Measurements from ENCODE around the gene THSD4.
"Not testable (repeated sequence)": the region's sequence is repeated elsewhere in the genome, so short reads cannot be mapped to it uniquely, and the experiment has no call there.

THSD4 gene

DNA sequence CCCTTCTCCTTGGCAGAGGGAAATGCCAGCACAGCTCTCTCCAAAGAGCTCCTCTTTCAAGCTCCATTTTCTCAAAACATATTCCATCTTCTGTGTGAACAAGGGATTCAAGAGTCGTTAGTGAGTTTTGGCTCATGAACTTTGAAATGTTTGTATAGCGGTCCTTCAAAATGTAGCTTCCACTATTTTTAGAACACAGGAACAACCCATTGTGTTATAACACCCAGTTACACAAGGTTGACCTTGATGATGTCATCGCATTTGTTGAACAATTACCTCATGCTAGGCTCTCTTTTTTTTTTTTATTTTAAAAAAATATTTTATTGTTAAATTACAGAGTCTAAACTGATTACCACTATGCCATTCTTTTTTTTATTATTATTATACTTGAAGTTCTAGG lies 251.7 kb downstream of the THSD4 start:
- no peak for DNase-seq (ENCODE audit: low read depth in 1 of 2, low spot score in 1 of 2)

DNA sequence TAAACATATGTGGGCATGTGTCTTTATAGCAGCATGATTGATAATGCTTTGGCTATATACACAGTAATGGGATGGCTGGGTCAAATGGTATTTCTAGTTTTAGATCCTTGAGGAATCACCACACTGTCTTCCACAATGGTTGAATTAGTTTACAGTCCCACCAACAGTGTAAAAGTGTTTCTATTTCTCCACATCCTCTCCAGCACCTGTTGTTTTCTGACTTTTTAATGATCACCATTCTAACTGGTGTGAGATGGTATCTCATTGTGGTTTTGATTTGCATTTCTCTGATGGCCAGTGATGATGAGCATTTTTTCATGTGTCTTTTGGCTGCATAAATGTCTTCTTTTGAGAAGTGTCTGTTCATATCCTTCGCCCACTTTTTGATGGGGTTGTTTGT lies 252.5 kb downstream of the THSD4 start:
- not testable (repeated sequence) for DNase-seq (ENCODE audit: low read depth in 1 of 2, low spot score in 1 of 2)

DNA sequence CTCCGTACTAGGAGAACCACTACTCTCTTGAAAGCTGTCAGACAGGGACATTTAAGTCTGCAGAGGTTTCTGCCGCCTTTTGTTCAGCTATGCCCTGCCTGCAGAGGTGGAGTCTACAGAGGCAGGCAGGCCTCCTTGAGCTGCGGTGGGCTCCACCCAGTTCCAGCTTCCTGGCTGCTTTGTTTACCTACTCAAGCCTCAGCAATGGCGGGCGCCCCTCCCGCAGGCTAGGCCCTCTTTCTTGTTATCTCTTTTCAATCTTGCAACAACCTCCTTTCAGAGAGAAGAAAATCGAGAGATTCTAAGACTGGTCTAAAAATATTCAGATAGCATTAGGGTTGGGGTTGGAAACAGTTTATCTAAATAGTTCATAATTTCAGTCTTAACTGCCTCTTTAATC lies 257.5 kb downstream of the THSD4 start:
- not testable (repeated sequence) for DNase-seq (ENCODE audit: low read depth in 1 of 2, low spot score in 1 of 2)

DNA sequence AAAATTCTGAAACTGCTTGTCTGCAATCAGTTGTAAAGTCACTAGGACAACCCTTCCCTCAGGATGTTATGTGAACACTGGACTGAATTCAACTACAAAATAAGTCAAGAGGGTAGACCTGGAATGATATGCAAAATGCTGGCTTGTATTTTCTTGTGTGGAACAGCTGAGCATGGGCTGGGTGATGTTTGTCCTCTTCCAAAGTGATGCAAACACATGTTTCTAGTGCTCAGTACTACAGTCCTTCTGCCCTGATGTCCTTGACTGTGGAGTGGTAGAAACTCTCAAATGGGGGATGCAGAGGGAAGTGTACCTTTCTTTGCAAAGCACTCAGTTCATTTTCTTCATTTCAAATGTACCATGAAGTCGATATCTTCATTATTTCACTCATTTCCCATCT lies 258.6 kb downstream of the THSD4 start:
- DNase-seq (ENCODE audit: low read depth in 1 of 2, low spot score in 1 of 2): no peak

DNA sequence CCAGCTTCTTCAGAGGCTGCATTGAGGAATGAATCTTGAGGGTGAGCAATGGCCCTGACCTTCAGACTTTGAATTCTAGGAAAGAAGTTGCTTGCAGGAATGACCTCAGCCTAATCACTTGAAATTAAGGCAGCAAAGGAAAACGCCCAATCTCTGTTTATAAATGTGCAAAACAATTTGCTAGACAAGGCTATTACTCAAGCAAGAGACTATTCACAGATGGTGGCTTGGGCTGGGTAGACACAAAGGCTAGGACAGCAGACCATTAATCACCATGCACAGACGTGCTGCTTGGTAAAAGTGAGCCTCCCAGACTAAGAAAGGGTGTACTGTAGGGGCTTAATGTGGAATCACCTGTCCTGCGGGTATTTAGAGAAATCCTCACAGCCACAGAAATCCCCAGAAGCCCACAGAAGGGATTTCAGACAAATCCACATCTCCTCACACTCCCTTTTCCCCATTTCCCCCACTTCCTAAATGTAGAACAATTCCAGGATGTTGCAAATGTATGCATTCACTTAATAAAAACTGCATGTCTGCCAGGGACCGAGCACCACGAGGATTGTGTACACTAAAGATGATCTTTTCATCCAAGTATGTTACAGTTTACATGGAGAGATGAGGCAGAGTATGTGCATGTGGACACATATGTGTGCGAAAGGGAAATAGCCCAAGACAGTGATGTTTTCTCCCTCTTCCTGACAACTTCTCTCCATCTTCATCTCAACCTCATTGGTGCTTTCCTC lies 259.5 kb downstream of the THSD4 start:
- no peak for DNase-seq (ENCODE audit: low read depth in 1 of 2, low spot score in 1 of 2)

DNA sequence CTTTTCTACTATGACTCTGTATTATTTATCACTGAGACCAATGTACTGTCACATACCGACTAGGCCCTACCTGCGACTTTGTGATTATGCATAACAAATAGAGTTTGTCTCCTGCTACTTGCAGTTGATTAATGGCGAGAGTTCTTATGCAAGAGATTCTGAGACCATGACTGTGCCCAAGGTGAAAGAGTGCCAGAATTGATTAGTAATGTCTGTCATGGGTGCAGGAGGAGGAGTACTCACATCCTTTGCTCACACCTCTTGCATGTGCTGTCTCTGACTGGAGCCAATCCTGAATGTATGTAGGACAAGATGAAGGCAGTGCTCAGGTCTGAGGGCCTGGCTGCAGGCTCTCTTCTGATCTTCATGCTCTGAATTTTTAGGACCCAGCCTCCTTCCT lies 260.7 kb downstream of the THSD4 start:
- no peak for DNase-seq (ENCODE audit: low read depth in 1 of 2, low spot score in 1 of 2)

DNA sequence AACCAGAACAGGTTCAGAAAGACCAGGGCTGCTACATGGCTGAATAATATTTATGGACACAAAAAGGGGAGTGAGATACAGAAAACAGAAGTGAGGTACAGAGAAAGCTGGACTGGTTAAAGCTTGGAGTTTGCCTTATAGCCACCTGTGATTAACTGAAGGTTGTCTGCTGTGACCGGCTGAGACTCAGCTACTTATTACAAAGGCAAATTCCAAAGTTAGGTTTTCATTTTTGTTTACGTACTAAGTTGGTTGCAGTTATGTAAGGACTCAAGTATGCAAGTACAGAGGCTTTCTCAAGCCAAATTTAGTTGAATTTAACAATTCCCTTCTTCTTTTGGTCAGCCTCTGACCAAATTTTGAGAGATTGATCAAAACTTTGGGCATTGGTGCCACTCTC lies 264.6 kb downstream of the THSD4 start:
- no peak for DNase-seq (ENCODE audit: low read depth in 1 of 2, low spot score in 1 of 2)

DNA sequence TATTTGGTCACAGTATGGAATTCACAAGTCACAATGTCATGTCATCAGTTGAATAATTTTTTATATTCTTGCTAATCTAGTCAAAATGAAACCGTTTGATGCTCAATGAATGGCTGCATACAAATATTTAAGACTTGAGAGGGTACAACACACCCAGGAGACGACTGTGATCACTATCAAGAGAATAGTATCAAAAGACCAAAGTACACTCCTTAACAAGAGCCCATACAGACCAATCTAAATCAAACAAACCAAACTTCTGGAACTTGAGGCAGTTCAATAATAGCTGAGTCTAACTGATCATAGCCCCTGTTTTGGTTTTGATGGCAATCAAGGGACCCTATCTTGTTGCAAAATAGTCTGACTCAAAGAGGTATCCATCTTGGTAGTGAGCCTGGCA lies 265.1 kb downstream of the THSD4 start:
- no peak for DNase-seq (ENCODE audit: low read depth in 1 of 2, low spot score in 1 of 2)

DNA sequence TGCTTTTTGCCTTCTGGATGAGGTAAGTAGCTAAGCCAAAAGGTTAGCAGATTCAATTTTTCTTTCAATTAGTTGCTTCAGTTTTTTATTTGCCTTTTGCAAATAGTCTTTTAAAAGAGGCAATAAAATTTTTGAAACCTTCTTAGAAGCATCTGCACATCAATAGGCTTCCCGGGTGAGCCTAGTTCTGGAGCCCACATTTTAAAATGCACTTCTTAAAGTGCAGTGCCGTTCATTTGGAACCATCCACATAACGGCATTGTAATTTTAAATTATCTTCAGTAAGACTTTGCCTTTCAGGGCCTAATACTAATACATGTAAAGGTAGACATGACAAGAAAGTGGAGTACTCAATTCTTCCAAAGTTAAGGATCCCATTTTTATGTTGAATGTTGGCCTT lies 269.2 kb downstream of the THSD4 start:
- DNase-seq (ENCODE audit: low read depth in 1 of 2, low spot score in 1 of 2): no peak

DNA sequence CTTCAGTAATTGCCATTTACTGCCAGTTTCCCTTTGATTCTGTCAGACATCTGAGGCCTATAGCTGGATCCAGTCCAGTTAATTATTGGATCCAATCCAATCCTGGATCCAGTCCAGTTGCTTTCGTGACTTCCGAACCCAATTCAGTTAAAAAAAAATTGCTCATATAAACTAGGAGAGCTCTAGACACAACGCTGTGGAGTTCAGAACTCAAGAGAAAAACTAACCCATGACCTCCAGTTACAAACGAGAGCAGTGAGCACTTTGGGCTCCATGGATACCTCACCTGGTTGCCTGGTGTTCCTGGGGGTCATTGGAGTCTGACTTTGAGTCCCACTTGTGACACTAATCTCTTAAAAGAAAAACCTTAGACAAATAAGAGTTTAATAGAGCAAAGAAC lies 269.8 kb downstream of the THSD4 start:
- no peak for DNase-seq (ENCODE audit: low read depth in 1 of 2, low spot score in 1 of 2)

DNA sequence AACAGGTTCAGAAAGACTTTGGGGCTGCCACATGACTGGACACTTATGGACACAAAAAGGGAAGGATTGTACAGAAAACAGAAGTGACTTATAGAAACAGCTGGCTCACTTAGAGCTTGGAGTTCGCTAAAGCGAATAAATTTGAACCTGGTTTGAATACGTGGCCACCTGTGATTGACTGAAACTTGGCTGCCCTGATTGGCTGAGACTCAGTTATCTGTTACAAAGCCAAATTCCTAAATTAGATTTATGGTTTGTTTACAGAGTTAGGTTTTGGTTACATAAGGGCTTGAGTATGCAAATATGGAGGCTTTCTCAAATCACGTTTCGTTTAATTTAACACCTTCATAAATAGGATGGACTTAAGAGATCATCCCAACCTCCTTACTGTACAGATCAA lies 270.2 kb downstream of the THSD4 start:
- DNase-seq (ENCODE audit: low read depth in 1 of 2, low spot score in 1 of 2): no peak

DNA sequence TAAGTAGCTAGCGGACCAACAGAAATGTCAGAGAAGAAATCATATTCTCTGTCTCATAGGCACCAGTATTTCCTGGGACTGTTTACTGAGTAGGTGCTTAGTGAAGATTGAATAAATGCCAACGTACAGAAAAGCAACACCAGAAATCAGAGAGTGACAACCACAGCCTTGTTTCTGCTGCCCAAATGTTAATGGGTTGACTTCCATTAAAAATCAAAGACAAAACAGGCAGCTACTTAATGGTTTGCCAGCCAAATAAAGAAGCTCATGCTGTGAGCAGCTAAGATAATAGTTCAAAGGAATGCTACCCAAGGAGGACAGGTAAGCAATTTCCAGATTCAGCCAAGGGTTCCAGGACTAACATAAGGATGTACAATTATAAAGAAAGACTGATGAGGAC lies 270.7 kb downstream of the THSD4 start:
- no peak for DNase-seq (ENCODE audit: low read depth in 1 of 2, low spot score in 1 of 2)

DNA sequence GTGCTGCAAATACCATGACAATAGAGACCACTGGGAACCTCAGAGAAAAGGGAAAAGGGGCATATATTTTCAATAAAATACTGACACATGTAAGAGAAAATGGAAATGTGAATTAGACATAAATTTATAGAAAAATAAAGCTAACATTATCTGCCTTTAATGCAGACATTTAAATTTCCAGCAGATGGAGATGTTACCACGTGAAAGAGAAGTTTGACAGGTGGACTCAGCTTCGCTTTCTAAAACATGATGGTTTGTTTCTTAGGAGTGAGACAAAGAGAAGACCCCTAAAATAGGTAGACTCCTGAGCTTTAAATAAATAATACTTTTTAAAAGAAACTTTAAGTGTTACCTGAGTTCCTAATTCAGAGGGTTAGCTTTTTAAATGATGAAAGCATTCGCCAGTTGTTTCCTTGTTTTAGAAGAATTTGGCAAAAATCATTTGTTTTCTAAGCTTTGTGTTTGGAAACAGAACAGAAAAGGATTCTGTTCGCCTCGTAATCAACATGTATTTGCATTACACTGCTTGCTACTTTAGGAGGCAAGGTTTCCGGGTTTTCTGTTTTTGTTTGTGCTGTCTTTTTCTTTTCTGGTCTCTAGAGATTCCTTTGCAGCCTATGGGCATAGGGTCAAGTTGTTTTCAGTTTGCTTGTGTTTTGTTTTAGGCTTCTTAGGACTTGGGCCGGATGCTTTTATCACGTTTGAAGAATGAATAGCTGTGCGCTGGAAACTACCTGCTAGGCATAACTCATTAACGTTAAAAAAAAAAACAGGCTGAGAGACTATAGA lies 271.4 kb downstream of the THSD4 start:
- DNase-seq (ENCODE audit: low read depth in 1 of 2, low spot score in 1 of 2): no peak

DNA sequence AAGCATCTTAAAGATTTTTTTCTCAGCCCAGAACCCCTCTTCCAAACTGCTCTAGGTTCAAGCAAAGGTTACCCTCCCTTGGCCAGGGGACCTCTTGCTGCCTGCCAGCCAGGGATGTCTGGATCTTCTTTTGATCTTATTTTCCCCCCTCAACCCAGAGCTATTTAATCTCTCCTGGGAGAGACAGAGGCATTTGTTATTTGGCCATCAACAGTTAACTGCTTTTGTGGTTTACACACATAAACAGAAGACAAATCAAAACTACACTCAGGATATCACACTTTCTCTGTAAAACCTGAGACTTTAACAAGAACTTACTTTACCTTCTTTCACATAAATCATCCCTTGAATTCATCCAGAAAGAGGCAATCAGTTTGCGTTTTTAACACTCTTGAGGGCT lies 272.5 kb downstream of the THSD4 start:
- no peak for DNase-seq (ENCODE audit: low read depth in 1 of 2, low spot score in 1 of 2)

DNA sequence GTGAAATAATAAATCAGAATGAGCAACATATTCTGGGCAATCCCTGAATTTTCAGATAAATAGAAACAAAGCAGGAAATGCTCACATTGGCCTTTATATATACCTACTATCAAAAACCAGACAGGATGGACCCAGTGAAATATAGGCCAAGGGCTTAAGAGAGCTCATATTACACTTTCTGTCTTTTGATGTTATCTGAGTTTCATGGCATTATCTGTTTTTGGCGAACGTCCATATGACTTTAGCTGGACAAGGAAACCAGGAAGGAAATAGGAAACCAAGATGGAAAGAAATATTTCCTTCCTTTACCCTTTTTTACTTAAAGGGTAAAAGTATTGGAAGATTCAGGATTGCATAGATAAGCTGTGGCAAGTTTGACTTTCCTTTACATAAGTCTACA lies 274.8 kb downstream of the THSD4 start:
- DNase-seq (ENCODE audit: low read depth in 1 of 2, low spot score in 1 of 2): no peak

DNA sequence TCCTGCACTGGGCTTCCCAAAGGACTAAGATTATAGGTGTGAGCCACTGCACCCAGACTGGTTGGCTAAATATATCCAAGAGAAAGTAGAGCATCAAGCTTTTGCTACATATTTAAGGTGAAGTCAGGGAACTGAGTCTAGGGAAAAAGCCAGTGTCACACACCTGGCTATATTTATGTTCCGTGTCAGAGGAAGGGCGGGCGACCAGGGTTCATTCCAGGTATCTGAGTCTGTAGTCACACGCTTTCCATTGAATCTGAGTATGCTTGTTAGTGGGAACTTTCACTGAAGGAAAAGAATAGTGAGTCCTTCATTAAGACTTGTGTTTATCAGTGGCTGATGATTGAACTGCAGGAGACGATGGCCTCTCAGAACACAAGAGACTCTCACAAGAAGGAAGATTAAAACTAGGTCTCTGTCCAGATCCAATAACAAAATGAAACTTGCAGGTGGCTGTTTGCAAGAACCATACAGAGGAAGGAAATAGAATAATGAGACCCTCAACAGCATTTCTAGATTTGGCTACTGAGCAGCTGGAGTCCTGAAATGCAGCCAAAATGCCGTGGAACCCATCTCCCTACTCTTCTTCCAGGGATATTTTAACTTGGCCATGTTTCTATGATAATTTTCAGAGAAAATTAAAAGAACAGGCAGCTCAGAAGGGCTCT lies 276.3 kb downstream of the THSD4 start:
- no peak for DNase-seq (ENCODE audit: low read depth in 1 of 2, low spot score in 1 of 2)

DNA sequence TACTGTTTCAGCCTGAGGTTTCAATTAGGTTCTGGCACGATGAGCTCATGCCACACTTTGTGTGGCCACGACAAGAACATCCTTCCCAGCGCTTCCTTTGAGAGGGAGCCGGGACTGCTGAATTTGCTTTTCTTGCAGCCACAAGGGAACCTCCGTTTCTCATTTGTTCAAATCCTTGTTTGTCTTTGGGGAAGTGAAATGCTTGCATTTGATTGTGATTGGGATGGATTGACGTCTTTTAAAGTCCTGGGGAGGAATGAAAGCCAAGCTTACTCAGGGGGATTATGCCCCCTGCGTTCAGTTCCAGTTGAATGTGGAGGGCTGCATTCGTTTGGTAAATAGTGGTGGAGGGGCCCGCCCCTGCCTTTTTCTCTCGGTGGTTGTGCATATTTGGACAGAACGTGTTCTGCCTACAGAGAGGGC lies 277.6 kb downstream of the THSD4 start:
- DNase-seq (ENCODE audit: low read depth in 1 of 2, low spot score in 1 of 2): no peak

DNA sequence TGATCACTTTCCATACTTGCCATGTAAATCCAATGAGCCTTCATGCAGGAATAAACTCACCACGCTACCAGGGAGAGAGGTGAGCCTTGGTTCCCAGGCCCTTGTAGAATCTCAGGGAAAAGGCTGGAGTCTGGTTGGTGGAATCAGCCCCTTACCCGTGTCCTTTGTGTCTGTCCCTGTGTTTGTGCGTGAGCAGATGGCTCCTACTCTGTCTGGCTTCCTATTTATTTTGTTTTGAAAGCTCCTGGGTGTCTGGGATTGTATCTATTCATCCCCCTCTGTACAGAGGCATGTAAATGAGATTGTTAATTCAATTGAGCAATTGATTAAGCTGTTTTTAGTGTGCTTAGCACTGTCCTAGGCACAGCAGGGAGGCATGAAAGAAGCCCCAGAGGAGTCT lies 278.1 kb downstream of the THSD4 start:
- no peak for DNase-seq (ENCODE audit: low read depth in 1 of 2, low spot score in 1 of 2)

DNA sequence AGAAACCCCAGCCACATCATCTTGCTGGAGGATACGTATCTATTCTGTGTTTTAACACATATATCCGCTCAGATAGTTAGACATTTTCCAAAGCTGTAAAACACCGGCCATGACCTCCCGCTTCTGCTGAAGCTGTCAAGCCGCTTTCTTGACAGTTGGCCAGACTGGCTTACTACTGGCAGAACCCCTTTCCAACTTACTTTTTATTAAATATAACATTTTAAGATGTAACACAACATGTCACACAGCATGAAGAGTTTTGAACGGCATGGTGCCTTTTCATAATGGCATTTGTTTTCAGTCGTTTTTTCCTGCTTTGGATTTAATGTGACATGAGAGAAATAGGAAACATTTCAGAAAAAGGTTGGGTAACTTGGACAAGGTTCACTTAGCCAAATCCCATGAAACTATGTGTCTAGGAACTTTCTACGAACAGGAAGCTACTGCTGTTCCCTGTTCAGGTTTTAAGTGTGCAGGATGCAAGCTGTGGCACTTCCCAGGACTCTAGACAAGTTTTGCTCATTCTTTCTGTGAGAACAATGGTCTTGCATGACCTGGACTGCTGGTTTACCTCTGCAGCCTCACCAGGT lies 281.4 kb downstream of the THSD4 start:
- no peak for DNase-seq (ENCODE audit: low read depth in 1 of 2, low spot score in 1 of 2)

DNA sequence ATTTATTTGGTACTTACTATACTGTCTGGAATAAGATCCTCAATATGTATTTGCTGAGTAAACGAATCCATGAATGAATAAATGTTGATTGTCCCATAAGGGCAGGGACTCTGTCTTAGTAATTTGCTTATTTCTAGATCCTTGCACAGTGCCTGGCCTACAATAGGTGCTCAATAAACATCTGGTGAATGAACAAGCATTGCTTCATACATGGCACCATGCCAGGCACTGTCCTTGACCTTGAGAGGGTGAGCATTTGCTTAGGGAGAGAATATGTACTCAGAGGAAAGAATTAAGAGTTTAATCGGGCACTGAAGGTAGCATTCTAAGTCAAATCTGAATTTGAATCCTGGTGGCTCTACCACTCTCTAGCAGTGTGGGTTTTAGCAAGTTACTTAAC lies 282.1 kb downstream of the THSD4 start:
- no peak for DNase-seq (ENCODE audit: low read depth in 1 of 2, low spot score in 1 of 2)

DNA sequence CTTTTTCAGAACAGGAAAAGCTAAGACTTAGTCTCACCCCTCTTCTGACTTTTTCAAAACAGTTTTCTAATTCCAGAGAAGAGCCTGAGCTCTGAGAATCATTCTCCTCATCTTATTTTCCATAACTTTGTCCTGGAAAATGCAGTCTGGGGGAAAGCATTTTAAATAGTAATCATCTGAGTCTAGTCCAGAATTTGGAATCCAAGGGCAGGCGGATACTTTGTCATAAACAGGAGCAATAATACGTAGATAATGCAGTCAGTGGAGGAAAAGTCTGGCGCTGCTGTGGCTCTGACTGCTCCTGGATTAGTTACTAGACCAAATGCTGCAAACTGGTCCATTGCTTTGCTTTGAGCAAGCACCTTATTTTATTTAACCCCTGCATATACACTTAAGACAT lies 285.0 kb downstream of the THSD4 start:
- no peak for DNase-seq (ENCODE audit: low read depth in 1 of 2, low spot score in 1 of 2)

DNA sequence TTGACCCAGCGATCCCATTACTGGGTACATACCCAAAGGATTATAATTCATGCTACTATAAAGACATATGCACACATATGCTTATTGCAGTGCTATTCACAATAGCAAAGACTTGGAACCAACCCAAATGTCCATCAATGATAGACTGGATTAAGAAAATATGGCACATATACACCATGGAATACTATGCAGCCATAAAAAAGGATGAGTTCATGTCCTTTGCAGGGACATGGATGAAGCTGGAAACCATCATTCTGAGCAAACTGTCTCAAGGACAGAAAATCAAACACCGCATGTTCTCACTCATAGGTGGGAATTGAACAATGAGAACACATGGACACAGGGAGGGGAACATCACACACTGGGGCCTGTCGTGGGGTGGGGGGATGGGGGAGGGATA lies 286.5 kb downstream of the THSD4 start:
- DNase-seq (ENCODE audit: low read depth in 1 of 2, low spot score in 1 of 2): not testable (repeated sequence)

Measured in activated CD4-positive, alpha-beta T cell treated with anti-CD3 and anti-CD28 coated beads, Interleukin-2, amount 50 U/mL, for 24 hours (primary cell).